HepG2 (cell line): ENCODE measurements around the gene GTPBP6. TPM values are rescaled to one million over a fixed set of nuclear protein-coding genes. Genes with fewer than 3 reads are reported as not detected.

Experiments used
- AFF4 ChIP-seq: sonication (generic); formaldehyde crosslinking; IDR thresholded peaks from 2 replicates; pipeline ENCODE4 v1.4.0; 2020; ENCODE audit warnings: missing genetic modification reagents
- ATF7-NPFF ChIP-seq: sonication (generic); formaldehyde crosslinking; IDR thresholded peaks from 2 replicates; pipeline ENCODE4 v1.8.1; 2023; ENCODE audit warnings: mild to moderate bottlenecking, low read depth, missing genetic modification reagents, moderate library complexity
- HBP1 ChIP-seq: IDR thresholded peaks from 2 replicates; pipeline ENCODE4 v1.6.1; 2016; ENCODE audit warnings: low read depth, control low read depth
- NAIF1 ChIP-seq: sonication (generic); formaldehyde crosslinking; IDR thresholded peaks from 2 replicates; pipeline ENCODE4 v1.5.0; 2020; ENCODE audit warnings: mild to moderate bottlenecking, missing genetic modification reagents, borderline replicate concordance
- PATZ1 ChIP-seq: sonication (generic); formaldehyde crosslinking; IDR thresholded peaks from 2 replicates; pipeline ENCODE4 v1.4.0; 2020; ENCODE audit warnings: missing genetic modification reagents
- SCMH1 ChIP-seq: sonication (generic); formaldehyde crosslinking; IDR thresholded peaks from 2 replicates; pipeline ENCODE4 v1.9.0; 2021; ENCODE audit warnings: missing genetic modification reagents, mild to moderate bottlenecking, borderline replicate concordance
- SIN3A ChIP-seq: IDR thresholded peaks from 2 replicates; pipeline ENCODE4 v1.6.1; 2011; ENCODE audit warnings: low read depth, mild to moderate bottlenecking, control low read depth, low read length, borderline replicate concordance
- SNAI1 ChIP-seq: sonication (generic); formaldehyde crosslinking; IDR thresholded peaks from 2 replicates; pipeline ENCODE4 v1.5.0; 2020; ENCODE audit warnings: mild to moderate bottlenecking, missing genetic modification reagents, borderline replicate concordance
- SNRNP70 ChIP-seq: fragments of 200-400 bp; formaldehyde crosslinking; IDR thresholded peaks from 2 replicates; pipeline ENCODE4 v1.6.1; 2017; ENCODE audit warnings: mild to moderate bottlenecking, low read depth, low read length, moderate library complexity
- SRY ChIP-seq: sonication (generic); formaldehyde crosslinking; IDR thresholded peaks from 2 replicates; pipeline ENCODE4 v1.8.0; 2022; ENCODE audit warnings: mild to moderate bottlenecking, missing genetic modification reagents
- ZBTB7A ChIP-seq: sonication (generic); formaldehyde crosslinking; IDR thresholded peaks from 2 replicates; pipeline ENCODE4 v1.8.0; 2022; ENCODE audit warnings: mild to moderate bottlenecking, missing genetic modification reagents
- ZFX ChIP-seq: sonication (generic); formaldehyde crosslinking; IDR thresholded peaks from 2 replicates; pipeline ENCODE4 v1.4.0; 2020; ENCODE audit warnings: mild to moderate bottlenecking, low read depth, missing genetic modification reagents, moderate library complexity
- ZNF276 ChIP-seq: sonication (generic); formaldehyde crosslinking; IDR thresholded peaks from 2 replicates; pipeline ENCODE4 v1.4.0; 2020; ENCODE audit warnings: mild to moderate bottlenecking, low read depth, missing genetic modification reagents
- ZNF362 ChIP-seq: sonication (generic); formaldehyde crosslinking; IDR thresholded peaks from 2 replicates; pipeline ENCODE4 v1.4.0; 2020; ENCODE audit warnings: missing genetic modification reagents, mild to moderate bottlenecking, borderline replicate concordance
- ZNF512 ChIP-seq: sonication (generic); formaldehyde crosslinking; IDR thresholded peaks from 2 replicates; pipeline ENCODE4 v1.4.0; 2020; ENCODE audit warnings: mild to moderate bottlenecking, missing genetic modification reagents
- ZNF589 ChIP-seq: sonication (generic); formaldehyde crosslinking; conservative IDR thresholded peaks from 2 replicates; pipeline ENCODE4 v1.8.0; 2022; ENCODE audit warnings: mild to moderate bottlenecking, moderate library complexity, missing genetic modification reagents
- polyA plus RNA-seq, 8 experiments: library from polyadenylated mRNA; depleted of rRNA in 3 of 8; stranded (reverse) in 7 of 8; unstranded in 1 of 8; fragments of >200 nt; fragmentation: Illumina TruSeq in 4 of 8; extraction: Trizol in 4 of 8; gene quantifications; 2 replicates each; pipeline versions ENCODE4 v1.2.1 to v1.2.3, GENCODE V29; 2011 to 2016; ENCODE audit warnings: low read depth in 4 of 8, missing spikeins in 1 of 8, mixed read lengths in 1 of 8; ENCODE audit not compliant: insufficient read depth in 1 of 8
- total RNA-seq, 5 experiments: library from RNA; depleted of rRNA; stranded (reverse); fragments of >200 nt; fragmentation: Illumina TruSeq; extraction: Trizol; gene quantifications; 2 replicates each; pipeline ENCODE4 v1.2.3, GENCODE V29; 2016; ENCODE audit warnings: low read depth in 1 of 5

The GTPBP6 gene
- total and polyA plus RNA-seq, 2 of the 13 experiments (the other 11 are each of a cell fraction or from before 2014, with no cell fraction given) = 20.2 to 39.6 TPM

- 0 out of 2 replicates have a peak, but pooled peaks have one; percentile 66 for TF ChIP-seq SRY (CRISPR knock-in tag)
- TF ChIP-seq NAIF1 (CRISPR knock-in tag) = no peak
- TF ChIP-seq ATF7-NPFF (CRISPR knock-in tag) = no peak
- TF ChIP-seq HBP1 (CRISPR knock-in tag) = no peak
- TF ChIP-seq AFF4 = no peak
- no peak; the same call in 1 of the 2 replicates for TF ChIP-seq SNAI1 (CRISPR knock-in tag)
- TF ChIP-seq SNRNP70 = no peak
- peak; percentile 83 for TF ChIP-seq ZNF362 (CRISPR knock-in tag)
- no peak for TF ChIP-seq ZNF276 (CRISPR knock-in tag)
- no peak for TF ChIP-seq SCMH1
- no peak for TF ChIP-seq ZNF589 (CRISPR knock-in tag)
- 0 out of 2 replicates have a peak, but pooled peaks have one; percentile 67 for TF ChIP-seq SIN3A
- TF ChIP-seq ZBTB7A (CRISPR knock-in tag) = peak; percentile 95
- peak; percentile 100 for TF ChIP-seq PATZ1
- TF ChIP-seq ZFX (CRISPR knock-in tag) = no peak
- TF ChIP-seq ZNF512 (CRISPR knock-in tag) = no peak
Measured at GRCh38 chrX:262381-262909, 56.2 kb downstream of the GTPBP6 start (continued).
